ENCODE data around the gene ESRRB.

ESRRB gene

DNA sequence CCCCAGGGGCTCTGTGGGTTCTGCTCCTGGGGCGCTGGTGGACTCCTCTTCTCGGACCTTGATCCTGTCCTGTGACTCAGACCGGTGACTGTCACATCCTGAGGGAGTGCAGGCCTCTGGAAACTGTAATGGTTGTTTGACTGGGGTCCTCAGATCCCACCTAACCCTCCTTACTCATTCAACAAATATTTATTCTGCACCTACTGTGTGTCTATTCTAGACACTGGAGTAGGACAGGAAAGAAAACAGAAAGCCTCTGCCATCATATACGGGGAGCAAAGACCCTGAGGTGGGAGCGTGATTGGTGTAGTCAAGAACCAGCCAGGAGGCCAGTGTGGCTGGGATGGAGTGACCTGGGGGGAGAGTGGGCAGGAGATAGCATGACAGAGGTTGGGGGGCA, 47.6 kb downstream of the ESRRB start:
- no peak overlapping the region for H3K4me3 ChIP-seq (ENCODE audit: control insufficient read depth, low read depth, low read length)
- TF ChIP-seq CTCF (conservative IDR thresholded peaks at IDR 0.05; ENCODE audit: control insufficient read depth, insufficient read depth, low read depth, low read length): no peak
- no peak for DNase-seq (ENCODE audit: low read depth)

GRCh38 chr14:76424359-76424758, 48.4 kb downstream of the ESRRB start:
- TF ChIP-seq CTCF (conservative IDR thresholded peaks at IDR 0.05; ENCODE audit: control insufficient read depth, insufficient read depth, low read depth, low read length): no peak
- DNase-seq (ENCODE audit: low read depth): no peak
- H3K4me3 ChIP-seq (ENCODE audit: control insufficient read depth, low read depth, low read length): no peak overlapping the region

DNA sequence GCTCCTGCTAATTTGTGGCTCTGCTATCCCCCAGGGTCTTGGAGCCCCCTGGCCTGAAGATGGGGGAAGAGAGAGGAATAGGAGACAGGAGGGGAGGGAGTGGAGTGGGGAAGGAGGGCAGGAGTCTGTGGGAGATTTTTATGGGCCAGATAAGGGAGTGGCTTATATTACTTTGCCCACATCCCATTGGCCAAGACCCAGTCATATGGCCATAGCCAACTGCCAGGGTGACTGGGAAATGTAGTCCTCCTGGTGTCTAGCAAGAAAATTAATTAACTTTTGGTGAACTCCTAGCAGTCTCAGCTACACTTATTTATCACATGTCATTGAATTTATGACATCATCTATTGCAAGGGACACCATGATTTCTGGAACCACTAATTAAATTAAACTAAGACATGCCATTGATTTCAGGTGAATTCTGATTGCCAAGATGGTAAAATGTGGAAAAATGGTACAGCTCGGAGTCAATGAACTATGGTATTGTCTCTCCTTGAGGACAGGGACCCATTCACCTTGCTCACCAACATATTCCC, 50.3 kb downstream of the ESRRB start:
- TF ChIP-seq CTCF (conservative IDR thresholded peaks at IDR 0.05; ENCODE audit: control insufficient read depth, insufficient read depth, low read depth, low read length): no peak
- no peak for DNase-seq (ENCODE audit: low read depth)
- no peak overlapping the region for H3K4me3 ChIP-seq (ENCODE audit: control insufficient read depth, low read depth, low read length)

- TF ChIP-seq CTCF (conservative IDR thresholded peaks at IDR 0.05; ENCODE audit: control insufficient read depth, insufficient read depth, low read depth, low read length): no peak
- H3K4me3 ChIP-seq (ENCODE audit: control insufficient read depth, low read depth, low read length): no peak overlapping the region
- DNase-seq (ENCODE audit: low read depth): no peak
These were observed 52.7 kb downstream of the ESRRB start for GRCh38 chr14:76428611-76429010.

GRCh38 chr14:76430017-76430416, 54.1 kb downstream of the ESRRB start:
- no peak for DNase-seq (ENCODE audit: low read depth)
- no peak for TF ChIP-seq CTCF (conservative IDR thresholded peaks at IDR 0.05; ENCODE audit: control insufficient read depth, insufficient read depth, low read depth, low read length)
- H3K4me3 ChIP-seq (ENCODE audit: control insufficient read depth, low read depth, low read length): no peak overlapping the region

DNA sequence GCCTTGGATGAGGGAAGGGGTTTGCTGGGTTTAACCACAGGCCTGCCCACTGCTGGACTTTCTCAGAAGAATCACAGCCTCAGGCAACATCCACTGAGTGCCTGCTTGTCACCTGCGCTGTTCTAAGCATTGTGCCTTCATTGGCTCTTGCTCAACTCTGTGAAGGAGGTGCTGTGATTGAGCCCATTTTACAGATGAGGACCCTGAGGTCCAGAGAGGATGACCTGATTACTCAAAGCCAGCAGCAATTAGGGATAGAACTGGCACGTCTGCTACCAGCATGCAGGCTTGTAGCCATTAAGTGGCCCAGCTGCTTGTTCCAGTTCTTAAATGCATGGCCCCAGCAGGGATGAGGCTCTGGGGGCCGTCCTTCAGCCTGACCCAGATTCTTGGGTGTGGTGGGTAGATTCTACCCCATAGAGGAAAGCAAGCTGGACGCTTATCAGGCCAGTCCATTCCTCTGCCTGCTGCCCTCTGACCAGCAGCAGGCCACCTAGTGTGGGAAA, 54.6 kb downstream of the ESRRB start:
- TF ChIP-seq CTCF (conservative IDR thresholded peaks at IDR 0.05; ENCODE audit: control insufficient read depth, insufficient read depth, low read depth, low read length): no peak
- no peak for DNase-seq (ENCODE audit: low read depth)
- H3K4me3 ChIP-seq (ENCODE audit: control insufficient read depth, low read depth, low read length): no peak overlapping the region

- no peak overlapping the region for H3K4me3 ChIP-seq (ENCODE audit: control insufficient read depth, low read depth, low read length)
- DNase-seq (ENCODE audit: low read depth): no peak
- TF ChIP-seq CTCF (conservative IDR thresholded peaks at IDR 0.05; ENCODE audit: control insufficient read depth, insufficient read depth, low read depth, low read length): no peak
These were observed 55.6 kb downstream of the ESRRB start for GRCh38 chr14:76431538-76431937.

Data from fibroblast of mammary gland (primary cell).